Liver (tissue), 3 donors: ENCODE results near the gene TGM2.

Experiments used
- ATF3 ChIP-seq: IDR thresholded peaks from 2 replicates; pipeline ENCODE4 v1.6.1; 2016; ENCODE audit warnings: antibody characterized with exemption
- CTCF ChIP-seq: fragments of 150-350 bp; IDR thresholded peaks from 2 replicates; pipeline ENCODE4 v1.5.1; 2017; ENCODE audit warnings: improper control_type of control experiment, low read depth, low read length; ENCODE audit not compliant: missing input control
- FOXA1 ChIP-seq: IDR thresholded peaks from 2 replicates; pipeline ENCODE4 v1.6.1; 2016; ENCODE audit warnings: antibody characterized with exemption
- FOXA2 ChIP-seq: IDR thresholded peaks from 2 replicates; pipeline ENCODE4 v1.6.1; 2016; ENCODE audit warnings: antibody characterized with exemption
- JUND ChIP-seq, 2 donors: IDR thresholded peaks; 2 replicates each; pipeline ENCODE4 v1.6.1; 2016; ENCODE audit warnings: antibody characterized with exemption in 2 of 2
- MAX ChIP-seq: IDR thresholded peaks from 2 replicates; pipeline ENCODE4 v1.6.1; 2016; ENCODE audit warnings: antibody characterized with exemption
- RAD21 ChIP-seq, 2 donors: IDR thresholded peaks; 2 replicates each; pipeline ENCODE4 v1.6.1; 2016; ENCODE audit warnings: antibody characterized with exemption in 2 of 2, mild to moderate bottlenecking in 2 of 2
- REST ChIP-seq: IDR thresholded peaks from 2 replicates; pipeline ENCODE4 v1.6.1; 2016; ENCODE audit warnings: antibody characterized with exemption, mild to moderate bottlenecking
- YY1 ChIP-seq: IDR thresholded peaks from 2 replicates; pipeline ENCODE4 v1.6.1; 2016; ENCODE audit warnings: antibody characterized with exemption, mild to moderate bottlenecking
- ZBTB33 ChIP-seq: IDR thresholded peaks from 2 replicates; pipeline ENCODE4 v1.6.1; 2016; ENCODE audit warnings: antibody characterized with exemption
- donor health status: healthy.
- donor health status: healthy.

- TF ChIP-seq CTCF (no peak), RAD21 (IDR thresholded peaks at IDR 0.05) (no peak), ZBTB33 (no peak), ATF3 (no peak), MAX (no peak), YY1 (no peak), REST (no peak), FOXA2 (no peak), JUND (IDR thresholded peaks at IDR 0.05) (no peak), FOXA1 (no peak)
These were observed 16.2 kb upstream of the TGM2 start for GRCh38 chr20:38181207-38181801.
